DMS153 (cell line): ENCODE measurements around the gene KCNQ2.
A peak's percentile ranks its signal among the peaks of the same experiment; 100 is the strongest.

Source experiments
- DNase-seq: peaks from one replicate; lab custom pipeline; 2025; lab: John Stamatoyannopoulos, UW

Gene KCNQ2

GRCh38 chr20:63490416-63490815 lies 18.0 kb upstream of the KCNQ2 start:
- DNase-seq: no peak

GRCh38 chr20:63488315-63489251 lies 16.1 kb upstream of the KCNQ2 start:
- no peak for DNase-seq

GRCh38 chr20:63487781-63488241 lies 15.4 kb upstream of the KCNQ2 start:
- DNase-seq: no peak

- DNase-seq: no peak
These were observed 14.8 kb upstream of the KCNQ2 start for GRCh38 chr20:63487116-63487764.

- DNase-seq: no peak
These were observed 13.9 kb upstream of the KCNQ2 start for GRCh38 chr20:63486300-63486855.

- no peak for DNase-seq
These were observed 12.4 kb upstream of the KCNQ2 start for GRCh38 chr20:63484651-63485403.

- DNase-seq: no peak
These were observed 11.8 kb upstream of the KCNQ2 start for GRCh38 chr20:63484236-63484635.

GRCh38 chr20:63483834-63484233 lies 11.4 kb upstream of the KCNQ2 start:
- DNase-seq: no peak

GRCh38 chr20:63482021-63482587 lies 9.6 kb upstream of the KCNQ2 start:
- DNase-seq: no peak

- no peak for DNase-seq
These were observed 9.0 kb upstream of the KCNQ2 start for GRCh38 chr20:63481503-63481902.

- peak; percentile 17 for DNase-seq
These were observed 7.4 kb upstream of the KCNQ2 start for GRCh38 chr20:63479695-63480419.

GRCh38 chr20:63478346-63479302 lies 6.2 kb upstream of the KCNQ2 start:
- no peak for DNase-seq

- no peak for DNase-seq
These were observed 5.5 kb upstream of the KCNQ2 start for GRCh38 chr20:63477944-63478343.

- DNase-seq: no peak
These were observed 4.7 kb upstream of the KCNQ2 start for GRCh38 chr20:63477061-63477616.

- no peak for DNase-seq
These were observed 2.8 kb upstream of the KCNQ2 start for GRCh38 chr20:63475209-63475608.

- no peak for DNase-seq
These were observed 1.3 kb upstream of the KCNQ2 start for GRCh38 chr20:63473555-63474449.

- DNase-seq: no peak
These were observed 471 bp upstream of the KCNQ2 start for GRCh38 chr20:63472862-63473390.

GRCh38 chr20:63471717-63471980 lies 806 bp downstream of the KCNQ2 start:
- no peak for DNase-seq
